CD4-positive, alpha-beta T cell (primary cell): ENCODE data around the gene N4BP2L1. TPM values are rescaled to one million over a fixed set of nuclear protein-coding genes. Genes with fewer than 3 reads are reported as not detected.

Experiments used
- ATAC-seq: fragments of 200-7000 bp; cut with Tn5 transposase; one replicate; pipeline ENCODE4 v1.10.0; 2022; ENCODE audit warnings: mild to moderate bottlenecking; ENCODE audit not compliant: poor library complexity
- CTCF ChIA-PET: fragments of 350-600 bp; sonication (Branson Sonifier 250); formaldehyde crosslinking; loops from one replicate; lab custom pipeline; 2021; ENCODE audit warnings: antibody characterized with exemption, inconsistent platforms; lab: Charles Lee
- POLR2A ChIA-PET: fragments of 350-600 bp; sonication (Branson Sonifier 250); formaldehyde crosslinking; loops from one replicate; lab custom pipeline; 2021; ENCODE audit warnings: antibody characterized with exemption, inconsistent platforms; lab: Charles Lee
- DNase-seq, 14 experiments: peaks; one replicate each; pipeline ENCODE4 v3.0.0-alpha.2; 2013 to 2020; ENCODE audit warnings: mixed read lengths in 2 of 14
- H3K27ac ChIP-seq, 2 donors: one replicate each; pipeline versions ENCODE4 v1.5.1 to v1.7.0; 2013; ENCODE audit warnings: low read length in 2 of 2, low read depth in 1 of 2, mild to moderate bottlenecking in 1 of 2
- H3K27me3 ChIP-seq, 2 experiments: 1 replicate in 1 of 2; 2 replicates in 1 of 2; pipeline versions ENCODE4 v1.6.1 to v1.7.0; 2013; ENCODE audit warnings: low read length in 2 of 2, control low read depth in 1 of 2, mild to moderate bottlenecking in 1 of 2, moderate library complexity in 1 of 2; ENCODE audit not compliant: insufficient read depth in 2 of 2, control insufficient read depth in 1 of 2
- H3K36me3 ChIP-seq: one replicate; pipeline ENCODE4 v1.6.1; 2013; ENCODE audit warnings: low read length, control low read depth; ENCODE audit not compliant: insufficient read depth
- H3K4me1 ChIP-seq: one replicate; pipeline ENCODE4 v1.6.1; 2013; ENCODE audit warnings: low read length, control low read depth; ENCODE audit not compliant: insufficient read depth
- H3K4me3 ChIP-seq: one replicate; pipeline ENCODE4 v1.5.1; 2013; ENCODE audit warnings: mild to moderate bottlenecking, low read length, moderate library complexity
- H3K9me3 ChIP-seq, 2 experiments: 1 replicate in 1 of 2; 2 replicates in 1 of 2; pipeline versions ENCODE4 v1.6.1 to v1.7.0; 2013; ENCODE audit warnings: low read length in 2 of 2, mild to moderate bottlenecking in 2 of 2, control low read depth in 1 of 2, moderate library complexity in 1 of 2; ENCODE audit not compliant: control insufficient read depth in 1 of 2, insufficient read depth in 1 of 2
- H3K27ac Mint-ChIP-seq: one replicate; pipeline ENCODE4 v1.8.0; 2020; ENCODE audit warnings: mixed read lengths
- H3K27me3 Mint-ChIP-seq: one replicate; pipeline ENCODE4 v1.8.0; 2021; ENCODE audit warnings: mixed read lengths
- H3K36me3 Mint-ChIP-seq: one replicate; pipeline ENCODE4 v1.8.0; 2021; ENCODE audit warnings: low read depth, mixed read lengths
- H3K4me1 Mint-ChIP-seq: one replicate; pipeline ENCODE4 v1.8.0; 2021; ENCODE audit warnings: low read depth, mixed read lengths
- H3K4me3 Mint-ChIP-seq: one replicate; pipeline ENCODE4 v1.8.0; 2020; ENCODE audit warnings: mild to moderate bottlenecking, mixed read lengths
- H3K9me3 Mint-ChIP-seq: one replicate; pipeline ENCODE4 v1.8.0; 2020; ENCODE audit warnings: mixed read lengths
- intact Hi-C, 2 experiments: fragments of 100-400 bp; cut with DNase I in 1 of 2; cut with micrococcal nuclease in 1 of 2; formaldehyde crosslinking; loops; one replicate each; pipeline versions ENCODE4 v1.15.1 to v1.9.0; 2023 to 2025; cut with DNase I, micrococcal nuclease
- total RNA-seq, 174 experiments: library from RNA in 2 of 174; stranded (reverse) in 2 of 174; gene quantifications; one replicate each; pipeline ENCODE4 v1.2.3 and lab custom pipeline; 2021 to 2026
- TF ChIP-seq, protein P1 (sequence below): fragments of 200-600 bp; IDR thresholded peaks from one replicate; pipeline ENCODE4 v1.8.0; 2022; ENCODE audit warnings: antibody characterized with exemption, mild to moderate bottlenecking

The N4BP2L1 gene
- total RNA-seq, 2 experiments from 2014 or later, result 47.5 to 50.5 TPM

DNA sequence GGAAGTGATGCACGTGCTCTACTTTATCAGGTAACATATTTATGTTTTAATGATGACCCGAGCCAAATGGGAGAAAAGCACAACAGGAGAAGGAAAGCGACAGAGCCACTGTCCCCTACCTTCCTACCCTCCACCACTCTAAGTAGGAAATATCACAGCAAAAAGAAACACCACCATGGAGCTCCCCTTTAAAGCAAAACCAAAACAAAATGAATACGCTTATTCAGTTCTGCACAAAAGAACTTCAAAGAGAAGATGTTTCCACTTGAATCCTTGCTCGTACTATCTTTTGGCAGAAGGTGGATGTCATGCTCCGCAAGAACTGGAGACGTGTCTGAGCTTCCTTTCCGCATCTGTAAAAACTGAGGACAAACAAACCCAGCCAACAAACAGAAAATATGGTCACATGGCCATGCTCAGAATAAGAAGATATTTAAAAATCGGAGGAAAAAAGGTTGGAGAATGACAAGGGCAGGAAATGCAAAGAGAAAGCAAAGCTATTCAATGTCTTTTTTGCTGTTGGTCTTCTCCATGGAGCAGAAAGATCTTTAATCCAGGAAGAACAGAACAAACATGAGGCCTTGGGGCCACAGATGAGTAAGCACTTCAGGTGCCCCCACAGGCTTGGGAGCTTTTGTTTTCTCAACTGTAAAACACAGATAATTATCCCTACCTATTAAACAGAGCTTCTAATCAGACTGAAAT, 19.5 kb downstream of the N4BP2L1 start:
- Histone ChIP-seq H3K4me1 (peaks cover 2% of the 10 kb centered on the region), H3K9me3 (no peaks in the 10 kb centered on the region), H3K36me3 (peaks cover 45% of the 10 kb centered on the region), H3K27ac (no peak overlapping the region), H3K4me3 (no peak overlapping the region), H3K27me3 (no peaks in the 10 kb centered on the region)
- H3K27me3 Mint-ChIP-seq, result no peaks in the 10 kb centered on the region
- peaks cover 67% of the 10 kb centered on the region for H3K36me3 Mint-ChIP-seq
- no peak for DNase-seq
- TF ChIP-seq, protein P1, sequence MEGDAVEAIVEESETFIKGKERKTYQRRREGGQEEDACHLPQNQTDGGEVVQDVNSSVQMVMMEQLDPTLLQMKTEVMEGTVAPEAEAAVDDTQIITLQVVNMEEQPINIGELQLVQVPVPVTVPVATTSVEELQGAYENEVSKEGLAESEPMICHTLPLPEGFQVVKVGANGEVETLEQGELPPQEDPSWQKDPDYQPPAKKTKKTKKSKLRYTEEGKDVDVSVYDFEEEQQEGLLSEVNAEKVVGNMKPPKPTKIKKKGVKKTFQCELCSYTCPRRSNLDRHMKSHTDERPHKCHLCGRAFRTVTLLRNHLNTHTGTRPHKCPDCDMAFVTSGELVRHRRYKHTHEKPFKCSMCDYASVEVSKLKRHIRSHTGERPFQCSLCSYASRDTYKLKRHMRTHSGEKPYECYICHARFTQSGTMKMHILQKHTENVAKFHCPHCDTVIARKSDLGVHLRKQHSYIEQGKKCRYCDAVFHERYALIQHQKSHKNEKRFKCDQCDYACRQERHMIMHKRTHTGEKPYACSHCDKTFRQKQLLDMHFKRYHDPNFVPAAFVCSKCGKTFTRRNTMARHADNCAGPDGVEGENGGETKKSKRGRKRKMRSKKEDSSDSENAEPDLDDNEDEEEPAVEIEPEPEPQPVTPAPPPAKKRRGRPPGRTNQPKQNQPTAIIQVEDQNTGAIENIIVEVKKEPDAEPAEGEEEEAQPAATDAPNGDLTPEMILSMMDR, result no peak
- H3K4me1 Mint-ChIP-seq, result peaks cover 38% of the 10 kb centered on the region
- intact Hi-C loops, result no loop called here
- peak; percentile 21 for ATAC-seq
- ChIA-PET POLR2A (interaction anchor here (0.7 to 1.7 kb wide), 5 partner anchors 9 to 23 kb away, joined by 3 to 5 read pairs (median 3); partner anchors contain the start of gene N4BP2L1), CTCF (interaction anchor here (1.0 kb wide), 1 partner anchor 118 kb away, joined by 3 read pairs; no protein-coding TSS in a partner anchor)
- peak overlapping the region; percentile 31 for H3K4me3 Mint-ChIP-seq
- no peaks in the 10 kb centered on the region for H3K9me3 Mint-ChIP-seq
- peak overlapping the region; percentile 37 for H3K27ac Mint-ChIP-seq

DNA sequence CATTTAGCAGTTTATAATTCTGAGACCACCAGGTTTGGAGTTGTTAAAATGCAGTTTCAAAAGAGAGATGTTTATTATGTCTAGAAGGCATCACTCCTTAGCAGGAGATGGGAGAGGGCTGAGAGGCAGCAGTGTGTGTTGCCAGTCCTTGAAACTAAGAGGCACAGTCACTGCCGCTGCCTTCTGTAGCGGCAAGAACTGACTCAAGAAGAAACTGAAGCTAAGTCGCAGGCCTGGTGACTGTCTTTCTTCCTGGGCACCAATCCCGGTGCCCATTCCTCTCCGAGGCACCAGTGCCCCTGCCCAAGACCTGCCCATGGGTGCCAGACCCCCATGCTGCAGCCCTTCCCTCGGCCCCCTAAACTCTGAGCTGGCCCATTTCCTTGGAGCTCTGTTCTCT, 20.1 kb downstream of the N4BP2L1 start:
- H3K36me3 Mint-ChIP-seq, result peaks cover 73% of the 10 kb centered on the region
- peaks cover 38% of the 10 kb centered on the region for H3K4me1 Mint-ChIP-seq
- no peaks in the 10 kb centered on the region for H3K27me3 ChIP-seq
- H3K4me3 ChIP-seq, result no peak overlapping the region
- intact Hi-C loops, result no loop called here
- ATAC-seq (no peak), DNase-seq (no peak)
- no peak overlapping the region for H3K4me3 Mint-ChIP-seq
- H3K9me3 ChIP-seq, result no peaks in the 10 kb centered on the region
- TF ChIP-seq, protein P1, result no peak
- H3K36me3 ChIP-seq, result peaks cover 48% of the 10 kb centered on the region
- peaks cover 2% of the 10 kb centered on the region for H3K4me1 ChIP-seq
- H3K9me3 Mint-ChIP-seq, result no peaks in the 10 kb centered on the region
- H3K27ac Mint-ChIP-seq, result no peak overlapping the region
- CTCF ChIA-PET, result no interaction called here
- POLR2A ChIA-PET, result interaction anchor here (0.7 to 1.7 kb wide), 4 partner anchors 9 to 22 kb away, joined by 3 to 5 read pairs (median 4); partner anchors contain the start of gene N4BP2L1
- no peaks in the 10 kb centered on the region for H3K27me3 Mint-ChIP-seq
- H3K27ac ChIP-seq, result no peak overlapping the region

DNA sequence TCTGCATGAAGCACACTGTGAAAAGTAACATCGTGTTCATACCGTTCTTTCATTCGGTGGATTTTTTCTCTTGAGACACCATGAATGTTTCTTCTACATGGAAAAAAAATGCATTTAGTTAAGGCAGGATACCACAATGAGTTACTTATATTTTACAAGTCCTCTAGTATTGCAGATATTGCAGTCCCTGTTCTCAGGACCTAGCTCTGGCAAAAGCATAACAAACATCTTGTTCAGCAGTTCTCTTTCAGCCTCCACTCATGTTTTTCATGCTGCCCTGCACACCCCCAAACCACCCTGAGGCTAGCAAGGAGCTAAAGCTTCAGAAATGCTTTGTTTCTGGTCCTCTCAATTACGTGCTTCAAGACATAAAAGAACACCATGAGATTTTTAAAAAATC, 24.8 kb downstream of the N4BP2L1 start:
- ChIA-PET POLR2A (no interaction called here), CTCF (no interaction called here)
- Mint-ChIP-seq H3K9me3 (no peaks in the 10 kb centered on the region), H3K27ac (no peak overlapping the region), H3K36me3 (peaks cover 74% of the 10 kb centered on the region), H3K4me1 (peaks cover 2% of the 10 kb centered on the region), H3K27me3 (no peaks in the 10 kb centered on the region), H3K4me3 (no peak overlapping the region)
- TF ChIP-seq, protein P1, result no peak
- no peaks in the 10 kb centered on the region for H3K27me3 ChIP-seq
- DNase-seq, result no peak
- no peak overlapping the region for H3K4me3 ChIP-seq
- peaks cover 54% of the 10 kb centered on the region for H3K36me3 ChIP-seq
- intact Hi-C loops, result no loop called here
- no peak overlapping the region for H3K27ac ChIP-seq
- H3K4me1 ChIP-seq, result no peaks in the 10 kb centered on the region
- ATAC-seq, result no peak
- no peaks in the 10 kb centered on the region for H3K9me3 ChIP-seq
